ENCODE results near the gene PPFIBP2. TPM values are rescaled to one million over a fixed set of nuclear protein-coding genes. Genes with fewer than 3 reads are reported as not detected.
A peak's percentile ranks its signal among the peaks of the same experiment; 100 is the strongest.

The PPFIBP2 gene
- total RNA-seq, 2 donors from 2014 or later, result 9.6 to 11.0 TPM

- H3K4me1 Mint-ChIP-seq (ENCODE audit: low read depth in 2 of 2), result peaks cover 8 to 9% of the 10 kb centered on the region in 2 donors
- no peaks in the 10 kb centered on the region for H3K36me3 Mint-ChIP-seq
- H3K9me3 Mint-ChIP-seq, result no peaks in the 10 kb centered on the region
- no peak overlapping the region for H3K4me3 Mint-ChIP-seq
- ATAC-seq (no peak), DNase-seq (ENCODE audit: low spot score) (no peak)
- H3K27me3 Mint-ChIP-seq, result peaks cover 0 to 6% of the 10 kb centered on the region in 2 donors
- no peak overlapping the region for H3K27ac Mint-ChIP-seq
Measured at GRCh38 chr11:7587712-7588111, 73.9 kb downstream of the PPFIBP2 start.

- no peaks in the 10 kb centered on the region for H3K36me3 Mint-ChIP-seq
- H3K27me3 Mint-ChIP-seq, result no peaks in the 10 kb centered on the region
- H3K27ac Mint-ChIP-seq, result no peak overlapping the region
- H3K4me3 Mint-ChIP-seq, result no peak overlapping the region
- ATAC-seq (no peak), DNase-seq (ENCODE audit: low spot score) (no peak)
- peaks cover 13 to 14% of the 10 kb centered on the region in 2 donors for H3K4me1 Mint-ChIP-seq (ENCODE audit: low read depth in 2 of 2)
- H3K9me3 Mint-ChIP-seq, result no peaks in the 10 kb centered on the region
Measured at GRCh38 chr11:7589861-7590260, 76.1 kb downstream of the PPFIBP2 start.

- Mint-ChIP-seq H3K36me3 (no peaks in the 10 kb centered on the region), H3K27ac (no peak overlapping the region), H3K4me3 (no peak overlapping the region), H3K27me3 (no peaks in the 10 kb centered on the region), H3K9me3 (no peaks in the 10 kb centered on the region), H3K4me1 (ENCODE audit: low read depth in 2 of 2) (peaks cover 13 to 14% of the 10 kb centered on the region in 2 donors)
- ATAC-seq, result no peak
- DNase-seq (ENCODE audit: low spot score), result no peak
Measured at GRCh38 chr11:7590529-7590928, 76.7 kb downstream of the PPFIBP2 start.

GRCh38 chr11:7591107-7591894, 77.5 kb downstream of the PPFIBP2 start:
- Mint-ChIP-seq H3K36me3 (no peaks in the 10 kb centered on the region), H3K27ac (no peak overlapping the region), H3K4me3 (no peak overlapping the region), H3K9me3 (no peaks in the 10 kb centered on the region), H3K4me1 (ENCODE audit: low read depth in 2 of 2) (peaks cover 13 to 14% of the 10 kb centered on the region in 2 donors), H3K27me3 (no peaks in the 10 kb centered on the region)
- DNase-seq (ENCODE audit: low spot score) (no peak), ATAC-seq (no peak)

- ATAC-seq (peak in 1 of 2 donors; percentile 48), DNase-seq (ENCODE audit: low spot score) (no peak)
- Mint-ChIP-seq H3K36me3 (no peaks in the 10 kb centered on the region), H3K4me3 (no peak overlapping the region), H3K9me3 (no peaks in the 10 kb centered on the region), H3K27me3 (no peaks in the 10 kb centered on the region), H3K27ac (no peak overlapping the region), H3K4me1 (ENCODE audit: low read depth in 2 of 2) (peaks cover 13 to 14% of the 10 kb centered on the region in 2 donors)
Measured at GRCh38 chr11:7591987-7592386, 78.2 kb downstream of the PPFIBP2 start.

- no peak overlapping the region for H3K27ac Mint-ChIP-seq
- H3K9me3 Mint-ChIP-seq, result no peaks in the 10 kb centered on the region
- no peak overlapping the region for H3K4me3 Mint-ChIP-seq
- ATAC-seq (peak in 1 of 2 donors; percentile 66), DNase-seq (ENCODE audit: low spot score) (no peak)
- no peaks in the 10 kb centered on the region for H3K36me3 Mint-ChIP-seq
- H3K27me3 Mint-ChIP-seq, result no peaks in the 10 kb centered on the region
- H3K4me1 Mint-ChIP-seq (ENCODE audit: low read depth in 2 of 2), result peaks cover 13 to 14% of the 10 kb centered on the region in 2 donors
Measured at GRCh38 chr11:7592711-7593110, 78.9 kb downstream of the PPFIBP2 start.

- Mint-ChIP-seq H3K4me1 (ENCODE audit: low read depth in 2 of 2) (peaks cover 13 to 14% of the 10 kb centered on the region in 2 donors), H3K27ac (no peak overlapping the region), H3K27me3 (no peaks in the 10 kb centered on the region), H3K9me3 (no peaks in the 10 kb centered on the region), H3K36me3 (no peaks in the 10 kb centered on the region), H3K4me3 (no peak overlapping the region)
- no peak for DNase-seq (ENCODE audit: low spot score)
- ATAC-seq, result no peak
Measured at GRCh38 chr11:7593481-7593880, 79.7 kb downstream of the PPFIBP2 start.

- H3K27ac Mint-ChIP-seq, result no peak overlapping the region
- H3K4me3 Mint-ChIP-seq, result no peak overlapping the region
- DNase-seq (ENCODE audit: low spot score) (no peak), ATAC-seq (no peak)
- H3K4me1 Mint-ChIP-seq (ENCODE audit: low read depth in 2 of 2), result peaks cover 13 to 14% of the 10 kb centered on the region in 2 donors
- no peaks in the 10 kb centered on the region for H3K27me3 Mint-ChIP-seq
- H3K9me3 Mint-ChIP-seq, result no peaks in the 10 kb centered on the region
- no peaks in the 10 kb centered on the region for H3K36me3 Mint-ChIP-seq
Measured at GRCh38 chr11:7595016-7595866, 81.4 kb downstream of the PPFIBP2 start.

GRCh38 chr11:7595951-7596350, 82.2 kb downstream of the PPFIBP2 start:
- H3K9me3 Mint-ChIP-seq, result no peaks in the 10 kb centered on the region
- H3K4me1 Mint-ChIP-seq (ENCODE audit: low read depth in 2 of 2), result peaks cover 13 to 14% of the 10 kb centered on the region in 2 donors
- H3K36me3 Mint-ChIP-seq, result no peaks in the 10 kb centered on the region
- DNase-seq (ENCODE audit: low spot score) (no peak), ATAC-seq (no peak)
- no peak overlapping the region for H3K4me3 Mint-ChIP-seq
- no peak overlapping the region for H3K27ac Mint-ChIP-seq
- no peaks in the 10 kb centered on the region for H3K27me3 Mint-ChIP-seq

- no peak overlapping the region for H3K4me3 Mint-ChIP-seq
- ATAC-seq, result no peak
Measured at GRCh38 chr11:7596975-7597391, 83.2 kb downstream of the PPFIBP2 start.

GRCh38 chr11:7597620-7598019, 83.8 kb downstream of the PPFIBP2 start:
- H3K36me3 Mint-ChIP-seq, result no peaks in the 10 kb centered on the region
- no peak overlapping the region for H3K4me3 Mint-ChIP-seq
- no peak for ATAC-seq
- no peaks in the 10 kb centered on the region for H3K27me3 Mint-ChIP-seq
- H3K27ac Mint-ChIP-seq, result no peak overlapping the region
- no peaks in the 10 kb centered on the region for H3K9me3 Mint-ChIP-seq
- no peak for DNase-seq (ENCODE audit: low spot score)
- H3K4me1 Mint-ChIP-seq (ENCODE audit: low read depth in 2 of 2), result peaks cover 5 to 7% of the 10 kb centered on the region in 2 donors

More at GRCh38 chr11:7596975-7597391, 83.2 kb downstream of the PPFIBP2 start:
- Mint-ChIP-seq H3K36me3 (no peaks in the 10 kb centered on the region), H3K27me3 (no peaks in the 10 kb centered on the region), H3K4me1 (ENCODE audit: low read depth in 2 of 2) (peaks cover 11 to 12% of the 10 kb centered on the region in 2 donors), H3K9me3 (no peaks in the 10 kb centered on the region), H3K27ac (no peak overlapping the region)
- no peak for DNase-seq (ENCODE audit: low spot score)

- H3K27ac Mint-ChIP-seq, result no peak overlapping the region
- ATAC-seq (no peak), DNase-seq (ENCODE audit: low spot score) (no peak)
- H3K9me3 Mint-ChIP-seq, result no peaks in the 10 kb centered on the region
- H3K36me3 Mint-ChIP-seq, result no peaks in the 10 kb centered on the region
- no peaks in the 10 kb centered on the region for H3K27me3 Mint-ChIP-seq
- no peak overlapping the region for H3K4me3 Mint-ChIP-seq
- no peaks in the 10 kb centered on the region for H3K4me1 Mint-ChIP-seq (ENCODE audit: low read depth in 2 of 2)
Measured at GRCh38 chr11:7599209-7599608, 85.4 kb downstream of the PPFIBP2 start.

- Mint-ChIP-seq H3K36me3 (no peaks in the 10 kb centered on the region), H3K4me3 (no peak overlapping the region), H3K27me3 (no peaks in the 10 kb centered on the region), H3K9me3 (no peaks in the 10 kb centered on the region), H3K27ac (no peak overlapping the region), H3K4me1 (ENCODE audit: low read depth in 2 of 2) (no peaks in the 10 kb centered on the region)
- ATAC-seq (no peak), DNase-seq (ENCODE audit: low spot score) (no peak)
Measured at GRCh38 chr11:7600205-7600775, 86.5 kb downstream of the PPFIBP2 start.

Data from natural killer cell treated with Interleukin-12 subunit alpha and Interleukin-12 subunit beta and Interleukin-15 and Interleukin-18, amount 100 ng/mL, for 72 hours (primary cell).